ENCODE results near the gene COL9A3. TPM values are rescaled to one million over a fixed set of nuclear protein-coding genes. Genes with fewer than 3 reads are reported as not detected.

The COL9A3 gene
- total RNA-seq, 1 experiment from 2014 or later = not detected

DNA sequence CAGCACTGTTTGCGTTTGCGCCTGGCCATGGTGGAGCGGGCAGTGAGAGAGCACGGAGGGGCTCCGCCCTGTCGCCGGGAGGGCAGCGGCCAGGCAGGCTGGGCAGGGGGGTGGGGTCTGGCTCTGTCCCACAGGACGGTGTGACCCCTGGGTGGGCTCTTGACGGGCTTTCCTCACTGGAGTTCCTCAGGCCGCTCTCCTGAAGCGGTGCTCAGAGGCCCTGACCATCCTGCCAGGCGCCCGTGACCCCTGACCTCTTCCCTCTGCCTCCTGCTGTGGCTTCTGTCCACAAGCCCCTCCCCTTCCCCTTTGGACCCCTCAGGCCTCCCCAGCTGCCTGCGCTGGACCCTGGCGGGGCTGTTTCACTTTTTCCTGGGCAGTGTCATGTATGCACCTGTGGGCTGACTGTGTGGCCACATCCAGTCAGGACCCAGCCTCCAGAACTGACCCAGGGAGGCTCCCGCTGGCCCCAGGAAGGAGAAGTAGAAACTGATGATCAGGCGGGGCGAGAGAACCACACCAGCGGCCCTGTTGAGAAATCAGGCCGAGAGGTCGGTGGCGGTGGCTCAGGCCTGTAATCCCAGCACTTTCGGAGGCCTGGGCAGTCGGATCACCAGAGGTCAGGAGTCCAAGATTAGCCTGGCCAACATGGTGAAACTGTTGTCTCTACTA is 11.0 kb upstream of the COL9A3 start:
- TF ChIP-seq, protein P1, sequence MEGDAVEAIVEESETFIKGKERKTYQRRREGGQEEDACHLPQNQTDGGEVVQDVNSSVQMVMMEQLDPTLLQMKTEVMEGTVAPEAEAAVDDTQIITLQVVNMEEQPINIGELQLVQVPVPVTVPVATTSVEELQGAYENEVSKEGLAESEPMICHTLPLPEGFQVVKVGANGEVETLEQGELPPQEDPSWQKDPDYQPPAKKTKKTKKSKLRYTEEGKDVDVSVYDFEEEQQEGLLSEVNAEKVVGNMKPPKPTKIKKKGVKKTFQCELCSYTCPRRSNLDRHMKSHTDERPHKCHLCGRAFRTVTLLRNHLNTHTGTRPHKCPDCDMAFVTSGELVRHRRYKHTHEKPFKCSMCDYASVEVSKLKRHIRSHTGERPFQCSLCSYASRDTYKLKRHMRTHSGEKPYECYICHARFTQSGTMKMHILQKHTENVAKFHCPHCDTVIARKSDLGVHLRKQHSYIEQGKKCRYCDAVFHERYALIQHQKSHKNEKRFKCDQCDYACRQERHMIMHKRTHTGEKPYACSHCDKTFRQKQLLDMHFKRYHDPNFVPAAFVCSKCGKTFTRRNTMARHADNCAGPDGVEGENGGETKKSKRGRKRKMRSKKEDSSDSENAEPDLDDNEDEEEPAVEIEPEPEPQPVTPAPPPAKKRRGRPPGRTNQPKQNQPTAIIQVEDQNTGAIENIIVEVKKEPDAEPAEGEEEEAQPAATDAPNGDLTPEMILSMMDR (IDR thresholded peaks at IDR 0.05; ENCODE audit: unreplicated experiment) = no peak
- Mint-ChIP-seq H3K4me3 (ENCODE audit: unreplicated experiment) (peak overlapping the region; percentile 81), H3K36me3 (ENCODE audit: insufficient read depth, unreplicated experiment) (peaks cover 43% of the 10 kb centered on the region), H3K9me3 (ENCODE audit: unreplicated experiment) (no peaks in the 10 kb centered on the region), H3K27ac (ENCODE audit: low read depth, unreplicated experiment) (peak overlapping the region; percentile 77), H3K4me1 (ENCODE audit: insufficient read depth, unreplicated experiment) (peaks cover 10% of the 10 kb centered on the region), H3K27me3 (ENCODE audit: insufficient read depth, unreplicated experiment) (no peaks in the 10 kb centered on the region)
- POLR2A ChIA-PET = interaction anchor here (0.6 to 2.0 kb wide), 10 partner anchors 8 to 154 kb away, joined by 3 to 19 read pairs (median 4); partner anchors contain the start of genes MRGBP and TCFL5
- no TSS peak for BruUV-seq (replicated peaks)
- CTCF ChIA-PET = interaction anchor here (0.6 to 1.8 kb wide), 4 partner anchors 10 to 218 kb away, joined by 3 to 5 read pairs (median 4); no protein-coding TSS in a partner anchor
- DNase-seq (ENCODE audit: unreplicated experiment) = no peak
- intact Hi-C loops (cut with micrococcal nuclease) = loop anchor here (5.0 kb wide), 1 partner anchor 139 kb away; no protein-coding TSS in a partner anchor

DNA sequence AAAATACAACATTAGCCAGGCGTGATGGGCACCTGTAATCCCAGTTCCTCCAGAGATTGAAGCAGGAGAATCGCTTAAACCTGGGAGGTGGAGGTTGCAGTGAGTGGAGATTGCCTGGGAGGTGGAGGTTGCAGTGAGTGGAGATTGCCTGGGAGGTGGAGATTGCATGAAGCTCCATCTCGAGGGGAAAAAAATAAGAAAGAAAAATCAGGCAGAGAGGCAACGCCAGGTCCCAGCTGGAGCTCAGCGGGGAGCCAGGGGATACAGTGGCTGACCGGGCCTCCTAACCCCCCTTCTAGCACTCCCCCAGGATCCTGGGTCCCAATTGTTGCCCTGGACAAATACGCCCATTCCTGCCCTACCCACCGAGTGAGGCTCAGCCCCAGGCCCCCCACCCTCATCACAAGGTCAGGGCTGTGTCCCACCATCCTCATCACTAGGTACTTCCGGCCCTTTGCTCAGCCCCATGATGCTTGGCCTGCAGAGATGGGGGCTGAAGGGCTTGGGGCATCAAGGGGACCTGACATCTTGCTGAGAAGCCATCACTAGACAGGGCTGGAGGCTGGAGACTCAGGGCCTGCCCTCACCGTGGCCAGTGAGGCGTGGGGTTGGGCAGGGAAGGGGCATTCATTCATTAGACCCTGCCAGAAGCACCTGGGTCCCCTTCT is 10.3 kb upstream of the COL9A3 start:
- Mint-ChIP-seq H3K27ac (ENCODE audit: low read depth, unreplicated experiment) (peak overlapping the region; percentile 77), H3K4me3 (ENCODE audit: unreplicated experiment) (peak overlapping the region; percentile 81), H3K9me3 (ENCODE audit: unreplicated experiment) (no peaks in the 10 kb centered on the region), H3K4me1 (ENCODE audit: insufficient read depth, unreplicated experiment) (peaks cover 10% of the 10 kb centered on the region), H3K27me3 (ENCODE audit: insufficient read depth, unreplicated experiment) (no peaks in the 10 kb centered on the region), H3K36me3 (ENCODE audit: insufficient read depth, unreplicated experiment) (peaks cover 37% of the 10 kb centered on the region)
- DNase-seq (ENCODE audit: unreplicated experiment) = no peak
- intact Hi-C loops (cut with micrococcal nuclease) = loop anchor here (5.0 kb wide), 1 partner anchor 139 kb away; no protein-coding TSS in a partner anchor
- BruUV-seq (replicated peaks) = TSS peak; percentile 18
- CTCF ChIA-PET = interaction anchor here (0.6 to 3.0 kb wide), 7 partner anchors 9 to 315 kb away, joined by 3 to 25 read pairs (median 4); partner anchors contain the start of gene COL9A3
- POLR2A ChIA-PET = interaction anchor here (0.6 to 2.0 kb wide), 3 partner anchors 12 to 155 kb away, joined by 3 to 9 read pairs (median 4); no protein-coding TSS in a partner anchor
- TF ChIP-seq, protein P1 (IDR thresholded peaks at IDR 0.05; ENCODE audit: unreplicated experiment) = no peak

DNA sequence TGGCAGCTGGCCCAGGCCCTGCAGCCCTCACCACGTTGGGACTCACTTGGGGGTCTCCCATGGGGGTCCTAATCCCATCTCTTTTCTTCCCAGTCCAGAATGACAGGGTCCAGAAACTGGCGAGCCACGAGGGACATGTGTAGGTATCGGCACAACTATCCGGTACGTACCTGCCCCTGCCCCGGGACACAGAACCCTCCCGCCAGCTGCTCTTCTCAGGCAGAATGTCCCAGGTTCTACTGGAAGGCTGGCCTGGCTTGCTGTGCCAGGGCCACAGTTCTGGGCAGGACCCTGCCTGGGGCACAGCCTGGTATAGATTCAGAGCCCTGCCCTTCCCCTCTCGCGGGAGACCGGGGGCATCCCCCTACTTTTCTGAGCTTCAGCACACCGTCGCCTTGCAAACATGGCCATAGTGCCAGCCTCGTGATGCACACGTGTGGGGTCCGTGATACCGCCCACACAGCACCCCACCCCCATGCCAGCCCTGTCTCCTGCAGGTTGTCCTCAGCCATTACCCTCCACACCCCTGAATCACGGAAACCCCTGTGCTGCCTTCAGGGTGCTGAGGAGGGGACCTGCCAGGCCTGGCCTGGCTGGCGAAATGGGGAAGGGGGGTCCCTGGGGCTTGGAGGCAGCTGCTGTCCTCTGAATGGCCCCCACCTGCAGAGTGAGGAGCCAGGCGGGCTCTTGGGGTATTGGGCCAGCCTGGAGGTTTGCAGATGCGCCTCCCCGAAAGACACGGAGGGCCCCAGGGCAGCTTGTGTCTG is 9.2 kb upstream of the COL9A3 start:
- peaks cover 43% of the 10 kb centered on the region for H3K36me3 Mint-ChIP-seq (ENCODE audit: insufficient read depth, unreplicated experiment)
- ChIA-PET POLR2A (interaction anchor here (0.6 to 1.8 kb wide), 10 partner anchors 10 to 658 kb away, joined by 3 to 6 read pairs (median 3); partner anchors contain the start of gene MRGBP), CTCF (interaction anchor here (0.6 to 3.1 kb wide), 47 partner anchors 9 to 545 kb away, joined by 3 to 25 read pairs (median 4); partner anchors contain the start of genes COL9A3, SLCO4A1 and TCFL5)
- intact Hi-C loops (cut with micrococcal nuclease) = loop anchor here (5.0 kb wide), 1 partner anchor 140 kb away; no protein-coding TSS in a partner anchor
- TF ChIP-seq, protein P1 (IDR thresholded peaks at IDR 0.05; ENCODE audit: unreplicated experiment) = no peak
- peaks cover 10% of the 10 kb centered on the region for H3K4me1 Mint-ChIP-seq (ENCODE audit: insufficient read depth, unreplicated experiment)
- no peak overlapping the region for H3K27ac Mint-ChIP-seq (ENCODE audit: low read depth, unreplicated experiment)
- H3K4me3 Mint-ChIP-seq (ENCODE audit: unreplicated experiment) = no peak overlapping the region
- no TSS peak for BruUV-seq (replicated peaks)
- no peaks in the 10 kb centered on the region for H3K9me3 Mint-ChIP-seq (ENCODE audit: unreplicated experiment)
- H3K27me3 Mint-ChIP-seq (ENCODE audit: insufficient read depth, unreplicated experiment) = no peaks in the 10 kb centered on the region
- DNase-seq (ENCODE audit: unreplicated experiment) = no peak

Data from MCF 10A (cell line).